Measurements from ENCODE around the gene MBD5. TPM values are rescaled to one million over a fixed set of nuclear protein-coding genes. Genes with fewer than 3 reads are reported as not detected.

Gene MBD5
- total and polyA plus RNA-seq, 7 donors = 2.3 to 81.1 (median 67.0) TPM

DNA sequence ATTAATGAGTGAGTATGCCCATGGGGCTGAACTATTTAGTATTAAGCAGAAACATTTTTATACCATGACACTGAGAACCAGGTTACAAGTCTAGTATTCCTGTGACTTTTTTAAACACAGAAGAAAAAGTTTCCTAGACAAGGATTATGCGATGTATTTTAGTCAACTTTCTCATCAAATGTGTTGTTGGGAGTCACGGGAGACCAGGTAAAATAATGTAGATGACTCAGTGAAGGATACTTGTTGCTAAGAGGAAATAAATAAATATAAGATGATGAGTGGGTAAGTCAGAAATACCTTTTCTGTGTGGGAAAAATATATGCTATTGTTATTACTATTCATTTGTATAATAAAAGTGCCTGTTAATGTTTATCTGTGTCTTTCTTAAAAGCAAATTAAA, 23.4 kb downstream of the MBD5 start:
- H3K9me3 ChIP-seq = no peaks in the 10 kb centered on the region
- no peak for DNase-seq
- H3K36me3 ChIP-seq = no peaks in the 10 kb centered on the region
- H3K27ac ChIP-seq = no peak overlapping the region
- intact Hi-C loops (cut with DNase I) = no loop called here
- H3K4me3 ChIP-seq = no peak overlapping the region
- H3K27me3 ChIP-seq = no peaks in the 10 kb centered on the region
- H3K4me1 ChIP-seq = peaks cover 0 to 30% (median 7%) of the 10 kb centered on the region in 4 donors
- TF ChIP-seq POLR2AphosphoS5 (IDR thresholded peaks at IDR 0.05) (no peak), EP300 (IDR thresholded peaks at IDR 0.05) (no peak), POLR2A (IDR thresholded peaks at IDR 0.05) (no peak)
- TF ChIP-seq, protein P1, sequence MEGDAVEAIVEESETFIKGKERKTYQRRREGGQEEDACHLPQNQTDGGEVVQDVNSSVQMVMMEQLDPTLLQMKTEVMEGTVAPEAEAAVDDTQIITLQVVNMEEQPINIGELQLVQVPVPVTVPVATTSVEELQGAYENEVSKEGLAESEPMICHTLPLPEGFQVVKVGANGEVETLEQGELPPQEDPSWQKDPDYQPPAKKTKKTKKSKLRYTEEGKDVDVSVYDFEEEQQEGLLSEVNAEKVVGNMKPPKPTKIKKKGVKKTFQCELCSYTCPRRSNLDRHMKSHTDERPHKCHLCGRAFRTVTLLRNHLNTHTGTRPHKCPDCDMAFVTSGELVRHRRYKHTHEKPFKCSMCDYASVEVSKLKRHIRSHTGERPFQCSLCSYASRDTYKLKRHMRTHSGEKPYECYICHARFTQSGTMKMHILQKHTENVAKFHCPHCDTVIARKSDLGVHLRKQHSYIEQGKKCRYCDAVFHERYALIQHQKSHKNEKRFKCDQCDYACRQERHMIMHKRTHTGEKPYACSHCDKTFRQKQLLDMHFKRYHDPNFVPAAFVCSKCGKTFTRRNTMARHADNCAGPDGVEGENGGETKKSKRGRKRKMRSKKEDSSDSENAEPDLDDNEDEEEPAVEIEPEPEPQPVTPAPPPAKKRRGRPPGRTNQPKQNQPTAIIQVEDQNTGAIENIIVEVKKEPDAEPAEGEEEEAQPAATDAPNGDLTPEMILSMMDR (IDR thresholded peaks at IDR 0.05) = no peak
- WGBS, 2 donors = 96 to 98% methylated on average over 2 of the region's 2 CpGs

DNA sequence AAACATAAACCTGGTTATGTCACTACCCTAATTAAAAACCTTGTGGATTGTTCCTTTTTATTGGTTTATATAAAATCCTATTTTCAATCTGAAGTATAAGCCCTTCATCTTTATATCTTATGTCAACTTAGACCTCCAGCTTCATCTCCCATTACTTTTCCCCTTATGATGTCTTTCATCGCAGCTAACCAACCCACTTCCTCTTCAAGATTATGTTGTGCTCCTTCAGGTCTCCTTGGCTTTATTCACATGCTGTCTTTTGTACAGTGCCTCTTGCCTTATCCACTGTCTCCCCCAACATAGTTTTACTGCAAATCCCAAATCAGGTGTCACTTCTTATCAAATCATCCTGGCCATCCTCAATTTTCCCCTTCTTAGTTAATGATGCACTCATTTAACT, 25.9 kb downstream of the MBD5 start:
- Histone ChIP-seq H3K36me3 (no peaks in the 10 kb centered on the region), H3K9me3 (no peaks in the 10 kb centered on the region), H3K4me3 (no peak overlapping the region), H3K4me1 (peaks cover 0 to 28% (median 8%) of the 10 kb centered on the region in 4 donors), H3K27ac (no peak overlapping the region), H3K27me3 (no peaks in the 10 kb centered on the region)
- intact Hi-C loops (cut with DNase I) = no loop called here
- WGBS, 2 donors = 64 to 84% methylated on average over 1 of the region's 1 CpG
- TF ChIP-seq POLR2AphosphoS5 (IDR thresholded peaks at IDR 0.05) = no peak
- no peak for TF ChIP-seq POLR2A (IDR thresholded peaks at IDR 0.05)
- TF ChIP-seq EP300 (IDR thresholded peaks at IDR 0.05) = no peak
- TF ChIP-seq, protein P1 (IDR thresholded peaks at IDR 0.05) = no peak
- no peak for DNase-seq

GRCh38 chr2:148048475-148049221, 27.8 kb downstream of the MBD5 start:
- intact Hi-C loops (cut with DNase I) = no loop called here
- H3K36me3 ChIP-seq = no peaks in the 10 kb centered on the region
- no peaks in the 10 kb centered on the region for H3K9me3 ChIP-seq
- H3K4me1 ChIP-seq = peaks cover 0 to 20% (median 4%) of the 10 kb centered on the region in 4 donors
- H3K27ac ChIP-seq = no peak overlapping the region
- no peaks in the 10 kb centered on the region for H3K27me3 ChIP-seq
- no peak overlapping the region for H3K4me3 ChIP-seq
- WGBS, 2 donors = 82 to 95% methylated on average over 1 of the region's 1 CpG
- TF ChIP-seq POLR2AphosphoS5 (IDR thresholded peaks at IDR 0.05) = no peak
- TF ChIP-seq EP300 (IDR thresholded peaks at IDR 0.05) = no peak
- TF ChIP-seq, protein P1 (IDR thresholded peaks at IDR 0.05) = no peak
- TF ChIP-seq POLR2A (IDR thresholded peaks at IDR 0.05) = no peak
- DNase-seq = no peak

DNA sequence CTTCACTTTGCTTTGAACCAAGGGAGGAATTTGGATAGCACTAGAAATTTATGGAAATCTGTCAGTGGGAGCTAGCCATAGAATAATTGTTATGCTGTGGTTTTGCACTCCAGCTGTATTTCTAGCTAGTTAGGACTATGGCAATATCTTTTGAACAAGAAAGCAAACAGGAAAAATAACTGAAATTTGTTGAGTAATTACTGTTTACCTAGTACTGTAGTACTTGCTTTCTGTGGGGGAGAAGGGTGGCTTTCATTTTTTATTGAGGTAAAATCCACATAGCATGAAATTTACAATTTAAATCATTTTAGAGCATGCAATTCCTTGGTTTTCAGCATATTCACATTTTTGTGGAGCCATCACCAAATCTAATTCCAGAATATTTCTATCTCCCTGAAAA, 28.4 kb downstream of the MBD5 start:
- no peaks in the 10 kb centered on the region for H3K27me3 ChIP-seq
- no peaks in the 10 kb centered on the region for H3K36me3 ChIP-seq
- H3K4me1 ChIP-seq = peaks cover 0 to 20% (median 4%) of the 10 kb centered on the region in 4 donors
- no peak overlapping the region for H3K27ac ChIP-seq
- no peak for DNase-seq
- H3K4me3 ChIP-seq = no peak overlapping the region
- no peaks in the 10 kb centered on the region for H3K9me3 ChIP-seq
- intact Hi-C loops (cut with DNase I) = no loop called here
- TF ChIP-seq POLR2AphosphoS5 (IDR thresholded peaks at IDR 0.05) (no peak), POLR2A (IDR thresholded peaks at IDR 0.05) (no peak), EP300 (IDR thresholded peaks at IDR 0.05) (no peak)
- TF ChIP-seq, protein P1 (IDR thresholded peaks at IDR 0.05) = no peak

DNA sequence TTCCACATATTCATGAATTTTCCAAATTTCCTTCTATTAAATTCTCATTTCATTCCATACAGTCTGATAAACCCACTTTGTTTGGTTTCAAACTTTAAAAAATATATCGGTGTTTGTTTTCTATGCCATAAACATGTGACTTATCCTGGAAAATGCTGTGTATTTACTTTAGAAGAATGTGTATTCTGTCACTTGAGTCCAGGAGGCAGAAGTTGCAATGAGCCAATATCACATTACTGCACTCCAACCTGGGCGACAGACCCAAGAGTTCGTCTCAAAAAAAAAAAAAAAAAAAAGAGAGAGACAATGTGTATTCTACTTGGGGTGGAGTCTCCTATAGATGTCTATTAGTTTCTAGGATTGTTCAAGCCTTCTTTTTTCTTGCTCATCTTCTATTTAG, 31.8 kb downstream of the MBD5 start:
- H3K36me3 ChIP-seq = no peaks in the 10 kb centered on the region
- no peak overlapping the region for H3K4me3 ChIP-seq
- no peak for TF ChIP-seq POLR2A (IDR thresholded peaks at IDR 0.05)
- TF ChIP-seq, protein P1 (IDR thresholded peaks at IDR 0.05) = no peak
- TF ChIP-seq POLR2AphosphoS5 (IDR thresholded peaks at IDR 0.05) = no peak
- no peak for TF ChIP-seq EP300 (IDR thresholded peaks at IDR 0.05)
- intact Hi-C loops (cut with DNase I) = no loop called here
- H3K9me3 ChIP-seq = no peaks in the 10 kb centered on the region
- whole genome bisulfite sequencing, 2 donors = 93 to 98% methylated on average over 3 of the region's 3 CpGs
- H3K27me3 ChIP-seq = no peaks in the 10 kb centered on the region
- no peak overlapping the region for H3K27ac ChIP-seq
- peaks cover 0 to 17% (median 4%) of the 10 kb centered on the region in 4 donors for H3K4me1 ChIP-seq
- DNase-seq = no peak
